ENCODE measurements around the gene WDR33. TPM values are rescaled to one million over a fixed set of nuclear protein-coding genes. Genes with fewer than 3 reads are reported as not detected.
"Not testable (repeated sequence)": the region's sequence is repeated elsewhere in the genome, so short reads cannot be mapped to it uniquely, and the experiment has no call there.

The WDR33 gene
- total and polyA plus RNA-seq, 2 of the 13 experiments (the other 11 are each of a cell fraction or from before 2014, with no cell fraction given), result 54.9 to 78.2 TPM

GRCh38 chr2:127796389-127796788, 14.6 kb downstream of the WDR33 start:
- no peak overlapping the region for H3K4me3 ChIP-seq (replicated peaks in 1 of 3; ENCODE audit: insufficient read depth in 1 of 3, low read depth in 2 of 3, low read length in 3 of 3)
- no peak for FAIRE-seq
- H3K27ac ChIP-seq (ENCODE audit: extremely low read length, insufficient read depth, low read length), result no peak overlapping the region
- H3K9me3 ChIP-seq (ENCODE audit: low read length), result no peaks in the 10 kb centered on the region
- POLR2A ChIA-PET, result interaction anchor here (0.9 to 1.3 kb wide), 2 partner anchors 13 to 15 kb away, joined by 3 to 4 read pairs; no protein-coding TSS in a partner anchor
- DNase-seq (ENCODE audit: low spot score), result no peak
- 97% methylated on average over 2 of the region's 2 CpGs for WGBS (ENCODE audit: low lambda C conversion rate)
- intact Hi-C loops (cut with micrococcal nuclease; ENCODE audit: unreplicated experiment), result no loop called here
- H3K9ac ChIP-seq (ENCODE audit: insufficient read depth, low read depth, low read length), result no peak overlapping the region
- H2AFZ ChIP-seq (ENCODE audit: low read length), result no peak overlapping the region
- in situ Hi-C loops (cut with HindIII; ENCODE audit: extremely low pct_ligation_motif_present, low pct_unique_long_range_greater_than_20kb), result no loop called here
- H3K4me1 ChIP-seq (ENCODE audit: insufficient read depth, low read length), result peaks cover 40% of the 10 kb centered on the region
- ATAC-seq, result no peak; the same call in 2 of the 3 replicates
- TF ChIP-seq NRL (CRISPR knock-in tag; IDR thresholded peaks at IDR 0.05; ENCODE audit: borderline replicate concordance) (no peak), KDM3A (CRISPR knock-in tag; IDR thresholded peaks at IDR 0.05; ENCODE audit: low read depth) (no peak), ARNT (IDR thresholded peaks at IDR 0.05) (no peak)
- H3K27me3 ChIP-seq (ENCODE audit: control insufficient read depth in 1 of 2, insufficient read depth in 2 of 2, low read length in 2 of 2), result no peaks in the 10 kb centered on the region
- H3K4me2 ChIP-seq (ENCODE audit: low read depth, low read length), result no peak overlapping the region
- H3K36me3 ChIP-seq (replicated peaks in 1 of 2; ENCODE audit: control insufficient read depth in 1 of 2, insufficient read depth in 2 of 2, low read length in 2 of 2), result peaks cover 2 to 36% of the 10 kb centered on the region in 2 experiments; a peak in 3 of 5 replicates
- H3K79me2 ChIP-seq (ENCODE audit: insufficient read depth, low read length), result peaks cover 99% of the 10 kb centered on the region
- TSS peak; percentile 29 for BruUV-seq (replicated peaks)
- H4K20me1 ChIP-seq (ENCODE audit: insufficient read depth, low read length), result peaks cover 89% of the 10 kb centered on the region
- CTCF ChIA-PET (ENCODE audit: low intra/inter-chr PET ratio, low total read pairs), result no interaction called here

- H3K9ac ChIP-seq (ENCODE audit: insufficient read depth, low read depth, low read length); H3K4me2 ChIP-seq (ENCODE audit: low read depth, low read length); ATAC-seq; H3K4me3 ChIP-seq (replicated peaks in 1 of 3; ENCODE audit: insufficient read depth in 1 of 3, low read depth in 2 of 3, low read length in 3 of 3); H2AFZ ChIP-seq (ENCODE audit: low read length); H3K9me3 ChIP-seq (ENCODE audit: low read length); intact Hi-C loops (cut with micrococcal nuclease; ENCODE audit: unreplicated experiment); H3K27me3 ChIP-seq (ENCODE audit: control insufficient read depth in 1 of 2, insufficient read depth in 2 of 2, low read length in 2 of 2); DNase-seq (ENCODE audit: low spot score); H3K27ac ChIP-seq (ENCODE audit: extremely low read length, insufficient read depth, low read length); BruUV-seq (replicated peaks); CTCF ChIA-PET (ENCODE audit: low intra/inter-chr PET ratio, low total read pairs); FAIRE-seq; in situ Hi-C loops (cut with HindIII; ENCODE audit: extremely low pct_ligation_motif_present, low pct_unique_long_range_greater_than_20kb): not testable (repeated sequence)
- H3K36me3 ChIP-seq (replicated peaks in 1 of 2; ENCODE audit: control insufficient read depth in 1 of 2, insufficient read depth in 2 of 2, low read length in 2 of 2), result peaks cover 4 to 33% of the 10 kb centered on the region in 2 experiments; a peak in 3 of 5 replicates
- POLR2A ChIA-PET, result interaction anchor here (1.3 kb wide), 1 partner anchor 93 kb away, joined by 3 read pairs; no protein-coding TSS in a partner anchor
- peaks cover 31% of the 10 kb centered on the region for H3K4me1 ChIP-seq (ENCODE audit: insufficient read depth, low read length)
- peak; percentile 59; the same call in 1 of the 2 replicates for TF ChIP-seq ZNF121 (CRISPR knock-in tag; IDR thresholded peaks at IDR 0.05)
- peaks cover 89% of the 10 kb centered on the region for H4K20me1 ChIP-seq (ENCODE audit: insufficient read depth, low read length)
- peaks cover 99% of the 10 kb centered on the region for H3K79me2 ChIP-seq (ENCODE audit: insufficient read depth, low read length)
- WGBS (ENCODE audit: low lambda C conversion rate), result 99% methylated on average over 6 of the region's 6 CpGs
These were observed 16.1 kb downstream of the WDR33 start for GRCh38 chr2:127794901-127795300.
